Erythroblast (primary cell): ENCODE data around the gene CHST9.
"Not testable (repeated sequence)": the region's sequence is repeated elsewhere in the genome, so short reads cannot be mapped to it uniquely, and the experiment has no call there.

Experiments used
- DNase-seq, 2 experiments: peaks; one replicate each; lab custom pipeline; 2025; lab: John Stamatoyannopoulos, UW
- GATA1 ChIP-seq: IDR thresholded peaks from 2 replicates; pipeline ENCODE4 v1.6.1; 2011; ENCODE audit warnings: low read depth, mild to moderate bottlenecking, control low read depth, low read length, moderate library complexity
- POLR2A ChIP-seq: IDR thresholded peaks from 2 replicates; pipeline ENCODE4 v1.6.1; 2011; ENCODE audit warnings: mild to moderate bottlenecking, low read length

CHST9 gene

DNA sequence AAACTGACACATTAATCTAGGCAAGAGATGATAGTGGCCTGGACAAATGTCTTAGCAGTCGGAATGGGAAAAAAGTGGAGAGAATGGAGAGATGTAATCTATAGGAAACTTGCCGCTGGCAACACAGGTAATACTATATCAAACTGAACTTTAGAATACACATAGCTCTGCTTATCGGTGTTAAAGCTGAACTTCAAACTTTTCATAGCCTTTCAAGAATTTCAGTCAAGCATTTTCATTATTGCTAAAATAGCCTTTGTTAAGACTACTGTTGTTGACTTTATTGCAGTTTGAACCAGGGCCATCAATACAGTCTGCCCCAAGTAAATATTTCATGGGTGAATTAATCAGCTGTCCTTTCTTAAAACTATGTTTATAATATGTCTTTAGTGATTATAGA lies 12.9 kb upstream of the CHST9 start:
- TF ChIP-seq GATA1 (no peak), POLR2A (no peak)
- no peak for DNase-seq

DNA sequence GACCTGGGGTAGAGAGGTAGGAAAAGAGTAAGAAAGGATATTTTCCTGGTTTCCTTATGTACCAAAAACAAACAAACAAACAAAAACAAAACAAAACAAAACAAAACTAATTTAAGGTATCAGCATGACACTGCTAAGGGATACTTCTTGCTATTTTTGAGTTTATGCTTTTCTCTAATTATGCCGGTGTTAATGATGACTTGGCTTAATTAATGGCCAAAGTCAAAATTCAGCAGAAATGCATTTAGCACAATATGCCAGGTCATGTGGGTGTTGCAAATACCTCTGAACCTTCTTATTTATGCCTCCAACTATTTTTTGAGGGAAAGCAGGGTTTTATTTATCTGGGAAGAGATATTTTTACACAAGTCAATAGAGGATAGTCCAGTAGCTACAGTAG lies 3.2 kb upstream of the CHST9 start:
- no peak for DNase-seq
- TF ChIP-seq POLR2A (no peak), GATA1 (no peak)

DNA sequence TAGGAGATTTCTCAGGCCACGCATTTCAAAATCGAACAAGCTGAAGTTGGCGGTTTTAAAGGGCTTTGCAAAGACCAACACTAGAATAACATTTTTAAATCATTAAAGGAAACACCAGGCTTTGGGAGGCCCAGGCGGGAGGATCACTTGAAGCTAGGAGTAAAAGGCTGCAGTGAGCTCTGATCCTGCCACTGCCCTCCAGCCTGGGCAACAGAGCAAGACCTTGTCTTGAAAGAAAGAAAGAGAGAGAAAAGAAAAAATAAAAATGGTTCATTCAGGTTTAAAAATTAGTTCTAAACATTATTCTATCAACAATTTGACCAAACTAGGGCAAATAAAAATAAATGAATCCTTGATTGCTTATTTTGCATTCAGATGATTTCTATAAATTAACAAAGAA lies 789 bp upstream of the CHST9 start:
- no peak for TF ChIP-seq GATA1
- TF ChIP-seq POLR2A, result no peak

DNA sequence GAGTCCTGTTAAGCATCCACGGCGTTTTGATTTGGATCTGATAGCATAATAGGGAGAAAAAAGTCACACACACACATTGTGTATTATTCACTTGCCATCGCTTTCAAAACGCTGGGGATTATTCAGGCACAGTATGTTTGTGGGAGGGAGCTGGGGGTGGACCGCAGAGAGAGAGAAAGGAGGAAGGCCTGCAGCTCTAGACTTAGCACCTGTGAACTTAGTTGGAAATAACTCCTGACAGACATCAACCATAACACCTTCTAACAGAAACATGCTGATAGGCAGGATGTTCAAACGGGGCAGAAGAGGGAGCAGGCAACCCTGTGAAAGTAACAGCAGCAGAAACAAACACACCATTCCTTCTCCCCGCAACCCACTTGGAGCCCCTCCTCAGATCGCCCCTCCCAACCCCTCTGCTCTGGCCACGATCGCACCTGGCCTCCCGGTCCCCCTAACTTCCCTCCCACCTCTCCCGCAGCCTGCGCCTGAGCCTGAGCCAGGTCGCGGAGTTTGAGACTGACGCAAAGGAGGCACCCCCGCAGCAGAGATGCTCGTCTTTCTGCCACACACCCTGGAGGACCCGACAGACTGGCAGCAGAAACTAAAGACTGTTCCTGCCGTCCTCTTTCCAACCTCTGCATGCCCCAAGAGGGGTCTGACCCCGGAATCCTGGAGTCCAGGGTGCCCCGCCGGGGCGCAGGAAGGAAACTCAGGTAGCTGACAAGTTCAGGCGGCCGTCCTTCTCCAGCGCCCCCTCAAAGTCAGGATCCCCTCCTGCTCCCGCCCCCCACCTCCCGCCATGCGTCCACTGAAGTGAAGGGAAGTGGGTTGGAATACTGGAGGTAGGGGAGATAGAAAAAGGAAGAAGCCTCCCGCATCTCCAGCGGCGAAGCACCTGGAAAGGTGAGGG lies 738 bp downstream of the CHST9 start:
- TF ChIP-seq GATA1 (no peak), POLR2A (no peak)
- no peak for DNase-seq

More for the DNA sequence above, 789 bp upstream of the CHST9 start:
- no peak for DNase-seq

DNA sequence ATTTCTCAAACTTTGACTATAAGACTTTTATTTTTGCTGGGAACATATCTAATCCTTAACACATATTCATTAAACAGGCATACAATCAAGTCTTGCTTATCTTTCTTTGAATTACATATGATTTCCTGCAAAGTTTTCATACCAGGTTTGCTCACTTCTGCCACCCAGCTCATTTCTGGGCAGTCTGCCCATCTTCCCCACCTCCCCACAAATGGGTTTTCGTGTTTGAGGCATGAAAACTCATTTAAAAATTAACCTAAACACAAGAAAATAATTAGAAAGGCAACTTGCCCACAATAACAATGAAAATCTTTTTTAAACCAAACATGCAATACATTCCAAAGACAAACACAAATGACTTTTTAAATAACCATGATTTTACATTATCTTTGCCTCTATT lies 3.4 kb downstream of the CHST9 start:
- DNase-seq, result no peak
- TF ChIP-seq GATA1 (no peak), POLR2A (no peak)

DNA sequence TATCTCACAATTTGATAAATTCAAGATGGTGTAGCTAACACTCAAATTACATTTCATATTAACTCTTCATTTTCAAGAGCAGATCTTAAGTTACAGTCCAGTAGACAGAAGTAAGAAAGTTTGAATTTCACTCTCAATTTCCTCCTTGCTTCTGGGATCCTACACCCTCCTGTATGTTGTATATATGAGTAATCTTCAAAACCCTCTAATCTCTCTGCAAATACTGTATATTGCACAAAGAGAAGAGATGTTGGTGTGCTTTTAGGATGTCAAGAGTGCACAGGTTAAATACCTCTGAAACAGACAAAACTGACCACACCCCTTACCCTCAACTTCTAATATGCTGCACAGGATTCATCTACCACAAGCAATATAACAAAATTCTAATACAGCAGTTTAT lies 6.7 kb downstream of the CHST9 start:
- DNase-seq, result no peak
- TF ChIP-seq GATA1 (no peak), POLR2A (no peak)

DNA sequence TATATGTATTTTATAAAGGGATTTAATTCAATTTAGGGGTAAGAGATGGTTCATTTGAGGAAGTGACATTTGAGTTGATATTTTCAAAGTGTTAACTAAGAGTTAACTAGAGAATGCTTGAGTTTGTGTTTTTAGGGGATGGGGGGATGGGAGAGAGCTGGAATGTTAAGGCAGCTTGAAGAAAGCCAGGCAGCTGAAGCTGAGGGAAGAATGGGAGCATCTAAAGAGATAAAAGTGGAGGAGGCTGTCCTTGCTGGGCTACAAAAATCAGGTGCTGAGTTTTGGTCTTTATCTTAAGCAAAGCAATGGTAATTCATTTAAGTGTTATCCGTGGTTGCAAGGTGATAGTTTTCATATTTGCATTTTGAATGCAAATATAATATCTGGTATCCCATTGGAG lies 9.2 kb downstream of the CHST9 start:
- TF ChIP-seq POLR2A (no peak), GATA1 (no peak)

DNA sequence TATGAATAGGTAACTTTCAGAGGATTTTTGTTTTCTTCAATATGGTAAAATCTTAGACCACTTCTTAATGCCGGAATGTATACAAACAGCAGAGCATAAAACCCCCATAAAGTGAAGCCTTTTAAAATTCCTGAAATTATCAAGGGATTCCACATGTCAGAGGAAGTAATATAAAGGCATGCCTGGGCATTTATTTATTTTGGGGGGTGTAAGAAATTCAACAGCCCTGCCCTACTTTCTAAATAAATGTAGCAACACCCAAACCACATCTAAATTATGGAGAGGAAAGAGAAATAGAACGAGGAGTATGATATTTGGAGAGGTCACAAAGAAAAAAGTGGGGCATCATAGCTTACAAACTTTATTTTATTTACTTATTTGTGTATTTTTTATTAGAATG lies 9.9 kb downstream of the CHST9 start:
- no peak for DNase-seq
- TF ChIP-seq GATA1, result no peak
- no peak for TF ChIP-seq POLR2A

More for the DNA sequence above, 9.2 kb downstream of the CHST9 start:
- DNase-seq, result no peak

DNA sequence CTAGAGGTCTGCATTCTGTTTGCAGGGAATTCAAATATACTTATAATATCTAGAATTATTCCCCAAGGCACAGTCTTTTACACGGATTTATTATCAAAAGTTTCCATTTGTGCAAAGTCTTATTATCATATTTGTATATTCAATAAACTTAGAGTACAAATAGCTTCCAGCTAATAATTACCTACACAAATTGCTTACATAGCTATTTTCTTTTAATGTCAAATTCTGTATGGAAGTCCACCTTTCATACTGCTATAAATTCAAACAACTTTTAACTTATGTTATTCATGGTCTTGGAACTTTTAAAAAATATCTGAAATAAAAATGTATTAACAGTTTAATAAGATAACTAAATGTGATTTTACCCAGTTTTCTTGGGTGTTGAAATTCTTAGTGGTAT lies 13.1 kb downstream of the CHST9 start:
- TF ChIP-seq GATA1 (no peak), POLR2A (no peak)
- DNase-seq, result no peak

DNA sequence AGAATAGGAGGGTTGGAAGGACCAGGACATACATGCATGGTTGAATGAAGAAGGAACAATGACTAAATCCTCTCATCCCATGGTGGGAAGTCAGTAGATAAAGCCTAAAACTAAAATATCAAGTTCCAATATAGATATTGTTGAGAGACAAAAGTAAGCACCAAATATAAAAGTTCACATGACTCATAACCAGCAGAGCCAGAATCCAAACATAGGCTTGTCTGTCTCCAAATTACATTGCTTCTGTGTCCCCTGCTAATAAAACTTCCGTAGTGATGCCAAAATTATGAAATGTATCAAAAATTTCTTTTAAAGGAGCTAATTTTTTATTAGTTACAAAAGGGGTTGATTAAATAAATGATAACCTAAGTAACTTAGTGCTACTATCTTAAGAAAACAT lies 19.7 kb downstream of the CHST9 start:
- no peak for DNase-seq
- TF ChIP-seq GATA1, result no peak
- no peak for TF ChIP-seq POLR2A

DNA sequence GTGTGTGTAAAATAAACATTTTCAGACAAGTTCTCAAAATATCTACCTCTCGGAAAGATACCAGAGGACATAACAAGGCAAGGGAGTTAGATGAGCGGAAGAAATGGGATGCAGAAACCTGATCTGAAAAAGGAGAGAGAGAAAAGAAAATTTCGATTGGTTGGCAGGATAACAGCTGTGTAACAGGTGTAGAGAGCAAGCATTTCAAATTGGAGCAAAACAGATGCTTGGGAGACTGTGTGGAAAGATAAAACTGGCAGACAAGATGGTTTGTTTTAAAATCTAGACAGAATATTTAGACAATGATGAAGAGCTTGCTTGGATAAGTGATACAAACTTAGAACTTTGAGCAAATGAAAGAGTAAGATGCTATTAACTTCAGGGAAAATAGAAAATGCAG lies 20.2 kb downstream of the CHST9 start:
- TF ChIP-seq POLR2A (no peak), GATA1 (no peak)
- no peak for DNase-seq

DNA sequence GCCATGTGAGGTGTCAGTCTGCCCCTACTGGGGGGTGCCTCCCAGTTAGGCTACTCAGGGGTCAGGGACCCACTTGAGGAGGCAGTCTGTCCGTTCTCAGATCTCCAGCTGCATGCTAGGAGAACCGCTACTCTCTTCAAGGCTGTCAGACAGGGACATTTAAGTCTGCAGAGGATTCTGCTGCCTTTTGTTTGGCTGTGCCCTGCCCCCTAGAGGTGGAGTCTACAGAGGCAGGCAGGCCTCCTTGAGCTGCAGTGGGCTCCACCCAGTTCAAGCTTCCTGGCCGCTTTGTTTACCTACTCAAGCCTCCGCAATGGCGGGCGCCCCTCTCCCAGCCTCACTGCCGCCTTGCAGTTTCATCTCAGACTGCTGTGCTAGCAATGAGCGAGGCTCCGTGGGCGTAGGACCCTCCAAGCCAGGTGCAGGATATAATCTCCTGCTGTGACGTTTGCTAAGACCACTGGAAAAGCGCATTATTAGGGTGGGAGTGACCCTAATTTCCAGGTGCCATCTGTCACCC lies 21.9 kb downstream of the CHST9 start:
- peak in 1 of 2 experiments; percentile 3 for DNase-seq

DNA sequence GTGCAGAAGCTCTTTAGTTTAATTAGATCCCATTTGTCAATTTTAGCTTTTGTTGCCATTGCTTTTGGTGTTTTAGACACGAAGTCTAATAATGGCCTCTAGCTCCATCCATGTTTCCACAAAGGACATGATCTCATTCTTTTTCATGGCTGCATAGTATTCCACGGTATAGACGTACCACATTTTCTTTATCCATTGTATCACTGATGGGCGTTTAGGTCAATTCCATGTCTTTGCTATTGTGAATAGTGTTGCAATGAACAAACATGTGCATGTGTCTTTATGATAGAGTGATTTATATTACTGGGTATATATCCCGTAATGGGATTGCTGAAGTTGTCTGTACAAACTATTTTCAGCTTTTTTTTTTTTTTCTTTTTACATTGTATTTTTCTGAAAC lies 35.9 kb downstream of the CHST9 start:
- DNase-seq, result not testable (repeated sequence)

DNA sequence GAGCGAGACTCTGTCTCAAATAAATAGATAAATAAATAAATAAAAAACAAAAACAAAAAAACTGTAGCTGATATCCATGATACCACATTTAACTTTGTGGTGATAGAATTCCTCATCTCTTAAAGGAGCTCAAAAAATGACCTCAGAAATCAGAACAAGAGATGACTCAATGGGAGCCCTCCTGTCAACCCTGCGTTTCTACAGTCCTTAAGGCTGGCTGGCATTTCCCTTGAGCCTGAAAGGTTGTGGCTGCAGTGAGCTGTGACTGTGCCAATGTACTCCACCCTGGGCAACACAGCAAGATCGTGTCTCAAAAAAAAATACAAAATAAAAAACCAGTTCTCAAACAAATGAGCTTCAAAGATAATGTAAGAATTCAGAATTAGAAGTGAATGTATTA lies 40.4 kb downstream of the CHST9 start:
- DNase-seq, result no peak
- TF ChIP-seq GATA1 (no peak), POLR2A (no peak)

DNA sequence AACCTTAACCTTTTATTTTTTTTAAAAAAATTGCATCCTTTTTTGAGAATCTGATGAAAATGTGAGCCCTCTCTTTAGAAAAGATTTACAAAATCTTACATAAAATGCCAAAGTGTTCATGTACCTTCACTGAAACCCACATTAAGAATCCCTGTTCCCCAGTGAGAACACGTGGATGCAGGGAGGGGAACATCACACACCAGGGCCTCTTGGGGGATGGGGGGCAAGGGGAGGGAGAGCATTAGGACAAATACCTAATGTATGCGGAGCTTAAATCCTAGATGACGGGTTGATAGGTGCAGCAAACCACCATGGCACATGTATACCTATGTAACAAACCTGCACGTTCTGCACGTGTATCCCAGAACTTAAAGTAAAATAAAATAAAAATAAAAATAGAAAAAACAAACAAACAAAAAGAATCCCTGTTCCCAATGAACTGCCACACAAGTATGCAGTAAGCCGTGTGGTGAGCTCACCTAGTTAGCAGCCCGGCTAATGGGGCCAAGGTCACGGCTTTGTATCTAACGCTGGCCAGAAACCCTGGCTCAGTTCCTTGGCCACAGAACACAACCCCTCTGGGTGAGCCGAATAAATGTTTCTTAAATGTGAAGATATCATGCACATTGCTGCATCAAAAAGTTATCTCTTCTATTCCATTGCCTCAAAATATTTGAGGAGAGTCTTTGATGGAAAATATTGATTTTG lies 41.4 kb downstream of the CHST9 start:
- TF ChIP-seq POLR2A (no peak), GATA1 (no peak)
- DNase-seq, result no peak
